SIG-M5 (cell line): Measurements from ENCODE around the gene LMO7.
"Not testable (repeated sequence)": the region's sequence is repeated elsewhere in the genome, so short reads cannot be mapped to it uniquely, and the experiment has no call there.

Source experiments
- DNase-seq: peaks from one replicate; lab custom pipeline; 2025; lab: John Stamatoyannopoulos, UW

The LMO7 gene

DNA sequence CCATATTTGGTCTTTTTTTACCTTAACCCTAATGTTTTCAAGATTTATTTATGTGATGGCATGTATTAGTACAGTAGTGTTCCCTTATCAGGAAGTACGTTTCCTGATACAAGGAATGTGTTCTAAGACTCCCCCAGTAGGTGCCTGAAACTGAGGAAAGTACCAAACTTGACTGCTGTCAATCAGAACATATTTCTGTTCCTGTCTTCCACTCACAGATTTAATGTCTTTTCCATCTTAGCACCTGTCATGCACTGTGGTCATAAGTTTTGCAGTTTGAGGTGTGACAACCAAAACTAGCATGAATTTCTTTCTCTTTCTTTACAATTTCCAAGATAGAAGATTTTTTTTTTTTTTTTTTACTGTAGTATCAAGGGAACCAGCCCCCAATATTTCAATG lies 62.9 kb downstream of the LMO7 start:
- no peak for DNase-seq

- DNase-seq, result not testable (repeated sequence)
These were observed 63.6 kb downstream of the LMO7 start for GRCh38 chr13:75699717-75700116.

DNA sequence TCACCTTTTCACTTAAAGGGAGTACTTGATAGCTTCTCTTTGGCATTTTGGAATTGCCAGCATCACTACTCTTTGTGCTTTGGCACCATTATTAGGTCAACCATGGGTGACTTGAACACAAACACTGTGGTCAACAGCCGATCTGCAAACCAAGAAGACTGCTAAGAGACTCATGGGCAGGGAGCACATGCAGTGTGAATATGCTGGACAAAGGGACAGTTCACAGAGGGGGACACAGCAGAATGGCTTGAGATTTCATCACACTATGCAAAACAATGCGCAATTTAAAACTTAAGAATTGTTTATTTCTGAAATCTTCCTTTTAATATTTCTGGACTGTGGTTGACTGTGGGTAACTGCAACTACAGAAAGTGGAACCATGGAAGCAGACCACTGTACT lies 64.4 kb downstream of the LMO7 start:
- no peak for DNase-seq

- peak; percentile 85 for DNase-seq
These were observed 66.3 kb downstream of the LMO7 start for GRCh38 chr13:75702476-75702875.

DNA sequence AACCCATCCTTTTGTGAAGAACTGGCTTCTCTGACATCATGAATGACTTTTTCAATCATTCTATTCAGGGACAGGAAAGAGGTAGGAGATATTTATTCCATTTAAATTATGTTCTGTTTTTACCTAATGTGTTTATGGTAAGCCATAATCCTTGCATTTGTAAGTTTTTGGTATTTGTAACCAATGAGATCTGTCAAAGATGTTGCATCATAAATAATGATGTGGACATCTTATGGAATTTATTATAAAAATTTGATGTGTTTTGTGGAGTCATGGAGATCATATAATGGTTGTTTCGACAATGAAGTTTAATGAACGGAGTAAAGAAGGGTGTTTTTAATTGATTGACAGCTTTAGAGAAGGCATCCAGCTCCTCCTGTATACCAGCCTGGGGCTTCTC lies 67.6 kb downstream of the LMO7 start:
- no peak for DNase-seq

GRCh38 chr13:75704194-75704926 lies 68.2 kb downstream of the LMO7 start:
- DNase-seq, result no peak

DNA sequence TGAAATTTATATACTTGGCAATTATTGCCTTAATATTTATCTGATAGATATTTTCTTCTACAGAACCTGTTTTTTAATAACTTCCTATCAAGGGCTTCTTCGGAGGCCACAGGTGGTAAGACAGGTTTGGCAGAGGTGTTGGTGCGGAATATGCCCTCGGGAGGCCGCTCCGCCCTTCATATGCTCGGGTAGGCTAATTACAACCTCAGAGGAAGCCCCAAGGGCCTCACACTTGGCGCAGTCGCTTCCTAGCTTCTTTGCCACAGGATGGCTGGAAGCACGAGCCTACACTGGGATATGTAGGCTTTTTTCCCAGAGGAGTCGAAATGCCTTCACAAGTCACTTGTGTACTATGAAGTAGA lies 68.8 kb downstream of the LMO7 start:
- DNase-seq, result no peak

GRCh38 chr13:75705395-75705794 lies 69.3 kb downstream of the LMO7 start:
- DNase-seq, result no peak

DNA sequence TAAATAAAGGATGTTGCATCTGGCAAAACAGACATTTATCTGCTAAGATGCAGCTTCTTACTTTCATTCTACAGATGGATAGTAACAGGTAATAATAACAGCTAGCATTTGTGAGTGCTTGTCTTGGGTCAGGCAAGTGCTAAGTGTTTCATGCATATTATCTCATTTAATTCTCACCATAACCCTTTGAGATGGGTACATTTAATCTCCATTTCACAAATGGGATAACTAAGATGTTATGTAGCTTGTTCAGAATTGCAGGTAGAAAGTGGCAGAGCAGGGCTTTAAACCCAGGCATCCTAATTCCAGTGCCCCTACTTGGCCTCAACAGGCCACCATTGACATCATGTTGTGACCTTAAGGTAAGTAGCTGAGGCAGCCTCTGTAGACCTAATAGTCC lies 69.8 kb downstream of the LMO7 start:
- DNase-seq, result no peak

DNA sequence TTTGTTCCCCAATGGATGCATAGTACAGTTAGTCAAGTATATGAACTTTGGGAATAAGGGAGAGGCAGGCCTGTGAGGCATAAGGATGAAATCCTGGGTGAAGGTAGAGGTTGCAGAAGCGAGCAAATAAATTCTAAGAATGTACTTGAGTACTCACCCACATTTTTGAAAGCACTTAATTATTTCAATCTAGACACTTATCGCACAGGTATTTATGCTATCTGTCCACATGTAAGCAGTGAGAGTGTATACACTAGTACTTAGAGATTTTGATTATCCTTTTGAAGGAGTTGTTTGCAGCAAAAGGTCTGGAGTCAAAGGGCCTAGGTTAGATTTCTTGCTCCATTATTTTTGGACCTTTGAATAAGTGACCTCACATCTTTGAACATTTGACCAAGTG lies 77.7 kb downstream of the LMO7 start:
- no peak for DNase-seq

DNA sequence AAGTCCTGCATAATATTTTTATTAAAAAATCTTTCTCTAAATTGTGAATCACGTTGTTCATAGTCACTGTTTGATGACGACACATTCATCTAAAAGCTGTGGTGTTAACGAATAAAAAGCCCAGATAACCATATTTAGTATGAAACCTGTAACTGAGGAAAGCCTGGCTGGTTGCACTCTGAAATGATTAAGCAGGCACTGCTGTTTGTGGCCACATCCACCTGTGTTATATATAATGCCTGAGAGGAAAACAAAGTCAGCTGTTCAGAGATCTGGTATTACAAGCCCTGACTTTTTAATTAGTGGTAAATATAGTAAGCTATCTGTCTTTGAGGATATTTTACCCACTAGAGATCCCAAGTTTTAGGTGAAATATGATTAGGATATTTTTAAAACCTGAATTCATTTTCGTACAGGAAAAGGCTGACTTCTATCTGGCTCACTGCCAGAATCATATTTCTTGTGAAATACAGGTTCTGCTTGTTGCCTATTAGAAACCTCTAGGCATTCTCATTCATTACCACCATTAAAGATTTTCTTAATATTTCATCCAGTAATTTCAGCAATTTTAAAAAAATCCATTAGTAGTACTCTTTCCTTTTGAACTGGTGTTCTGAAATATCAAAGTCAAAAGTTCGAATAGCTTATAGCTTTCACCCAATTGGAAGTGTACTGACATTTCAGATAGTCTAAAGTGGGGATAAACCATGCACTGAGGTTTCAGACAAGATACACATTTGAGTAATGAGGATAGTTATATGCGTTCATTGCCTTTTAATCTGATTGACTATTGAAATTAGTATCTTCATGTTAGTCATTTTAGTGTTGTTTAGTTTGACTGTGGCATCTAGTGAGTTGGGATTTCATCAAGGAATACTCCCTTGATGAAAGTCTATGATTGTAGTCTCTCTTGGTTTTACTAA lies 79.7 kb downstream of the LMO7 start:
- no peak for DNase-seq

DNA sequence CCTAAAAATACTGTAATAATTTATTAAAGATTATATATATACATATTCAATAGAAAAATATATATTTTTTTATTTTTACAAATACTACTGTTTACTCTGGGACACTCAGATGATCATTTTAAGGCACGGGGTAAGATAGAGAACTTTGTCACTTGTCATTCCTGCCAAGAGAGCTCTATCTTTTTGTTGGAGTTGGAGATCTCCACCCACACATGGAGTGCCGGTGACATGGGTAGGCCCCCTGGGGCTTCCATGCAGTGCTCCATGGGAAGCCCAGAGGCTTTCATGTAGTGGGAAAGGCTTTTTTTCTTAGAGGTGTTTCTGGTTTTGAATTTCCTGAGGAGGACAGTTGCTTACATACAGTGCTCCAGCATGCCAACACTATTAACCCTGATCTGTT lies 81.4 kb downstream of the LMO7 start:
- no peak for DNase-seq

GRCh38 chr13:75721307-75721706 lies 85.2 kb downstream of the LMO7 start:
- no peak for DNase-seq

- DNase-seq, result no peak
These were observed 87.8 kb downstream of the LMO7 start for GRCh38 chr13:75723901-75724300.

GRCh38 chr13:75724752-75725517 lies 88.8 kb downstream of the LMO7 start:
- DNase-seq, result no peak

DNA sequence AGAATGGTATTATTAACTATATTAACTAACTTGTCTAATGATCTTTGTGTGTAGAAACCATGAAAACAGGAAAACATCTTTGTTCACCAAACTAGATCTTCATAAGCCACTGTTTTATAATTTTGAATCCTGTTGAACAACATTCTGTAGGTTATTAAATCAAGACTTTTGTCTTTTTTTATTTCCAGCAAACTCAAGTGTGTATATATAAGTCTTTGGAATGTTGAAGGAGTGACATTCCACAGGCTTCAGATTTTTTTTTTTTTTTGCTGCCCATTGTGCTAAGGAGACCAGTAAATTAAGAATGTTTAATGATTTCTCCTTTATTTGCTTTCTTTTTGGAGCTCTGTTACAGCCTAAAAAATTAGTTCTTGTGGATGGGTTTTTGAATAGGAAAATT lies 89.6 kb downstream of the LMO7 start:
- DNase-seq, result no peak

GRCh38 chr13:75726306-75726705 lies 90.2 kb downstream of the LMO7 start:
- no peak for DNase-seq

DNA sequence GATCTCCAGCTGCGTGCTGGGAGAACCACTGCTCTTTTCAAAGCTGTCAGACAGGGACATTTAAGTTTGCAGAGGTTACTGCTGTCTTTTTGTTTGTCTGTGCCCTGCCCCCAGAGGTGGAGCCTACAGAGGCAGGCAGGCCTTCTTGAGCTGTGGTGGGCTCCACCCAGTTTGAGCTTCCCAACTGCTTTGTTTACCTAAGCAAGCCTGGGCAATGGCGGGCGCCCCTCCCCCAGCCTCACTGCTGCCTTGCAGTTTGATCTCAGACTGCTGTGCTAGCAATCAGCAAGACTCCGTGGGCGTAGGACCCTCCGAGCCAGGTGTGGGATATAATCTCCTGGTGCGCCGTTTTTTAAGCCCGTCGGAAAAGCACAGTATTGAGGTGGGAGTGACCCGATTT lies 97.0 kb downstream of the LMO7 start:
- not testable (repeated sequence) for DNase-seq

GRCh38 chr13:75736173-75736572 lies 100.0 kb downstream of the LMO7 start:
- DNase-seq, result no peak

GRCh38 chr13:75738841-75739240 lies 102.7 kb downstream of the LMO7 start:
- no peak for DNase-seq

DNA sequence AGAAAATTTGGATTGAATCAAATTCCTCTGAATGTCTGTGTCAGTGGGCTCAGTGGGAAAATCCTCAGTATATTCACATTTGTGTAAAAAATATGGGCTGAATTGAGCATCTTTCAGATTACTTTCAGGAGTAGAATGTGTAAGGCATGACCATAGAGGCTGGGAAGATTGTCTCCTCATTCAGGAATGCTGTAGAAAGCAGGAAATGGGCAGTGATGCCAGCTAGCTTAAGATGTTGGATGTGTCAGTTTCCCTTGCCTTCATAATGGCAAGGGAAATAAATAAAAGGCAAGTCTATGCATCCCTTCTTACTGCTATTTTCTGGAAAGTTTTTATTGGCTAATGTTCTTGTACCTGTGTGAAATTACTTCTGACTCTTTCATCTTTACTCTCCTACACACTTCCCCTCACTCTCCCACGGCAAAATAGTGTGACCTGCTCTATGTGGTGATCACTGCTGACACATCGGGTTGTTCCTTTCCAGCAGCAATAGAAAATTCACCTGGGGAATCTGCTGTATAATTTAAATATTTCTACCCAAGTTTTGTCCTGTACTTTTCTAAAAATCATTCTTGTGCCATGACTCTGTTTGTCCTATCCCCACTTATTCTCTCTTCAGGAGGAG lies 103.2 kb downstream of the LMO7 start:
- no peak for DNase-seq

GRCh38 chr13:75740031-75740430 lies 103.9 kb downstream of the LMO7 start:
- DNase-seq, result no peak
